ENCODE data around the gene XYLT1.
A peak's percentile ranks its signal among the peaks of the same experiment; 100 is the strongest.

Gene XYLT1

DNA sequence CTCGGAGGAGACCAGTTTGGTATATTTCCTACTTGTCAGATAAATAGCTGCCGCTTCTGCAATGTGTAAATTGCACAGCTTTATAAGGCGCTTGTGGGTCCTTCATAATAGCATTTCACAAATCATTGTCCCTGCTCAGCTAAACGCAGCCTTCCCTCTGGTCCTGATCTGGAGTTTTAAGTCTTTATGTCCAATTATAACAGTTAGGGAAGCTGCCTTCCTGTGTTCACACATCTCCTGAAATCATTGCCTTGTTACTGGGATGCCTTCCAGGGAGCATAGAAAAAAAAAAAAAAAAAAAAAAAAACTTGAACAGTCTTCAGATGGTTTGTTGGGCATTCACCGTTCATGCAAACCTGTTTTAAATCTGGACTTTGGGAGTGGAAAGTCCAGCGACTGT lies 342.0 kb downstream of the XYLT1 start:
- H3K36me3 ChIP-seq, result peaks cover 36 to 47% (median 40%) of the 10 kb centered on the region in 3 donors
- TF ChIP-seq, protein P1, sequence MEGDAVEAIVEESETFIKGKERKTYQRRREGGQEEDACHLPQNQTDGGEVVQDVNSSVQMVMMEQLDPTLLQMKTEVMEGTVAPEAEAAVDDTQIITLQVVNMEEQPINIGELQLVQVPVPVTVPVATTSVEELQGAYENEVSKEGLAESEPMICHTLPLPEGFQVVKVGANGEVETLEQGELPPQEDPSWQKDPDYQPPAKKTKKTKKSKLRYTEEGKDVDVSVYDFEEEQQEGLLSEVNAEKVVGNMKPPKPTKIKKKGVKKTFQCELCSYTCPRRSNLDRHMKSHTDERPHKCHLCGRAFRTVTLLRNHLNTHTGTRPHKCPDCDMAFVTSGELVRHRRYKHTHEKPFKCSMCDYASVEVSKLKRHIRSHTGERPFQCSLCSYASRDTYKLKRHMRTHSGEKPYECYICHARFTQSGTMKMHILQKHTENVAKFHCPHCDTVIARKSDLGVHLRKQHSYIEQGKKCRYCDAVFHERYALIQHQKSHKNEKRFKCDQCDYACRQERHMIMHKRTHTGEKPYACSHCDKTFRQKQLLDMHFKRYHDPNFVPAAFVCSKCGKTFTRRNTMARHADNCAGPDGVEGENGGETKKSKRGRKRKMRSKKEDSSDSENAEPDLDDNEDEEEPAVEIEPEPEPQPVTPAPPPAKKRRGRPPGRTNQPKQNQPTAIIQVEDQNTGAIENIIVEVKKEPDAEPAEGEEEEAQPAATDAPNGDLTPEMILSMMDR (IDR thresholded peaks at IDR 0.05), result no peak

DNA sequence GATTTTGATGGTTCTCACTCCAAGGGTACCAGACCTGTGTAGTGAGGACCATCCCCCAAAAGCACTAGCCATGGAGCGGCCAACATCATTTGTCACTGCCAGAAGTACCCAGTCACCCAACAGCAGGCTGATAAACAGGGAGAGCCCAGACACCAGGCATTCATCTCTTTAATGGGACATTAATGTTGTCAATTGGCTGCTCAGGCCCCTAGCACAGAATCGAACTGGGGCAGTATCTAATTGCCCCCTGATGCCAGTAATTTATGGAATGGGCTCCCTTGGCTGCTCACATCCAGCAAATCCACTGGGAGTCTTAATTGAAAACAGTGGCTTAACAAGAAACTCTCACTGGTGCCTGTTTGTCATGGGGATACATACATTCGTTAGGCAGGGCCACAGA lies 344.6 kb downstream of the XYLT1 start:
- H3K4me3 ChIP-seq, result no peak overlapping the region
- TF ChIP-seq, protein P1 (IDR thresholded peaks at IDR 0.05), result no peak
- H3K9me3 ChIP-seq, result no peaks in the 10 kb centered on the region
- no peaks in the 10 kb centered on the region for H3K27me3 ChIP-seq
- H3K36me3 ChIP-seq, result peaks cover 22 to 34% (median 29%) of the 10 kb centered on the region in 3 donors
- no peaks in the 10 kb centered on the region for H3K4me1 ChIP-seq
- no peak overlapping the region for H3K27ac ChIP-seq
- intact Hi-C loops (cut with DNase I; ENCODE audit: low total_unique reads), result no loop called here
- DNase-seq, result no peak

More for the DNA sequence above, 342.0 kb downstream of the XYLT1 start:
- no peaks in the 10 kb centered on the region for H3K9me3 ChIP-seq
- no peaks in the 10 kb centered on the region for H3K4me1 ChIP-seq
- H3K27me3 ChIP-seq, result no peaks in the 10 kb centered on the region
- H3K4me3 ChIP-seq, result no peak overlapping the region
- DNase-seq, result peak in 1 of 2 donors; percentile 1
- intact Hi-C loops (cut with DNase I; ENCODE audit: low total_unique reads), result no loop called here
- H3K27ac ChIP-seq, result no peak overlapping the region

DNA sequence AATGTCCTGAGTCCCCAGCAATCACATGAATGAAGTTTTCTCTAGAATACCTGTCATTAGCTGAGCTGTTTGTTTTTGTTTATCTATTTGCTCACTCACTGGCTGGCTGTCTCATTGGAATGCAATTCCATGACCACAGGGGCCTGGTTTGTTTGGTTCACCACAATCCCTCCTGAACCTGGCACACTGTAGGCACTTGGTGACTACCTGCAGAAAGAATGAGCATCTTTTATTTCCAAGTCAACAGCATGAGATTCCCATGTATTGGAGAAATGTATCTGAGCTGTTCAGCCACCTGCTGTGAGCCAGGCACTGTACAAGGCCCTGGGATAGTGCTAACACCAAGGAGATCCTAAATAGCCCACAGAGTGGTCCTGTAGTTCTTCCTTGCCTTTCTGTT lies 345.1 kb downstream of the XYLT1 start:
- Histone ChIP-seq H3K27me3 (no peaks in the 10 kb centered on the region), H3K9me3 (no peaks in the 10 kb centered on the region), H3K4me1 (no peaks in the 10 kb centered on the region), H3K36me3 (peaks cover 21 to 34% (median 29%) of the 10 kb centered on the region in 3 donors), H3K27ac (no peak overlapping the region), H3K4me3 (no peak overlapping the region)
- no peak for DNase-seq
- TF ChIP-seq, protein P1 (IDR thresholded peaks at IDR 0.05), result no peak
- intact Hi-C loops (cut with DNase I; ENCODE audit: low total_unique reads), result no loop called here

DNA sequence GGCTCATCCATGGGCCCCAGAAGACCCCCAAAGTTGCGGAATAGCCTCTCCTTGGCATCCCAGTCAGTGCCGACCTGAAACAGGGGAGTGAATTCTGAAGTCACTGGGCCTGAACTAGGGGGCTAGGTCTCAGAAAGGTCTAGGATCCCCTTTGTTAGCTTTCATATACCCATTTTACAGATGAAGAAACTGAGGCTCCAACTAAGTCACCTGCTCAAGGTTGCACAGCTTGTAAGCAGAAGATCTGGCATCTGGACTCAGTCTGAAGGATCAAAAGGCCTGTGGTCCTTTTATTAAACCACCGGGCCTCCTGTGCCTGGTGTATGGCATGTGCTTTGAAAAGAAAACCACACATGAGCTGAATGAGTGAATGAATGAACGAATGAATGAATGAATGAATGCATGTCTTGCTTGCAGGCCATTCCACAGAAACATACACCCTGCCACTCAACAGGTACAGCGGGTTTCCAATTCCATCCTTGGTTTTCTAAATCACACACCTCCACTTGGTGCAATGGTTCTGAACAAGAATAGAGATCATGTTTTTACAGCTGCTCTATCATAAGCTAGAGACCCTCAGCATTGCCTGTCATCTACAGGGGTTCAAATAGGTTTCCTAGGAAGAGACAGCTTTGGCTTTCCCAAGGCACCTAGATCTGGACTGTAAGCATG lies 352.7 kb downstream of the XYLT1 start:
- peaks cover 0 to 30% (median 10%) of the 10 kb centered on the region in 3 donors for H3K36me3 ChIP-seq
- no peaks in the 10 kb centered on the region for H3K4me1 ChIP-seq
- intact Hi-C loops (cut with DNase I; ENCODE audit: low total_unique reads), result no loop called here
- no peak overlapping the region for H3K27ac ChIP-seq
- H3K27me3 ChIP-seq, result no peaks in the 10 kb centered on the region
- no peak for DNase-seq
- no peak overlapping the region for H3K4me3 ChIP-seq
- no peaks in the 10 kb centered on the region for H3K9me3 ChIP-seq
- TF ChIP-seq, protein P1 (IDR thresholded peaks at IDR 0.05), result no peak

DNA sequence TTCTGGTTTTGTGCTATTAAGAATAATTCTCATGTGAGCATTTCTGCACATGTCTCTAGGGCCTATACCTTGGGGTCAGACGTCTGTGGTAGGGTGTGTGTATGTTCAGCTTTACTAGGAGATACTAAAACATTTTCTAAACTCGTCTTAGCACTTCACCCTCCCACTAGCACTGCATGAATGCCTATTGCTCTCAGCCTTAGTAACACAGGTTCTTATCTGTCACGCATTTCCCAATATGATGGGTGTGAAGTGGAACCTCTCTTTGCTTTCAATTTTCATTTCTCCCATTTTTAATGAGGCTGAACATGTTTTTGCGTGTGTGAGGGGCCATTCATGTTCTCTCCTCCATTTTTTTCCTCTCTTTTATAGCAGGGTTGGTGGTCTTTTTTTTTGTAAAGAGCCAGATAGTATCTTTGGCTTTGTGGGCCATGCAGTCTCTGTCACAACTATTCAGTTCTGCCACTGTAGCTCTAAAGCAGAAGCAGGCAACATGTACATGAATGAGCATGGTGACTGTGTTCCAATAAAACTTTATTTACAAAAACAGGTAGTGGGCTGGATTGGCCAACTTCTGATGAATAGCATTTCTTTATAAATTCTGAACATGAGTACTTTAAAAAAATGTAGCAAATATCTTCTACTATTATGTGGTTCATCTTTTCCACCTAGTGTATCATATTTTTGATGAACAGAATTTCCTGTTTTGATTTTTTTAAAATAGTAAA lies 354.0 kb downstream of the XYLT1 start:
- Histone ChIP-seq H3K9me3 (no peaks in the 10 kb centered on the region), H3K36me3 (peaks cover 0 to 36% (median 10%) of the 10 kb centered on the region in 3 donors), H3K4me1 (no peaks in the 10 kb centered on the region), H3K4me3 (no peak overlapping the region), H3K27ac (no peak overlapping the region), H3K27me3 (no peaks in the 10 kb centered on the region)
- DNase-seq, result no peak
- intact Hi-C loops (cut with DNase I; ENCODE audit: low total_unique reads), result no loop called here
- TF ChIP-seq, protein P1 (IDR thresholded peaks at IDR 0.05), result no peak

Measured in tibial artery (tissue), 4 donors.